PC-9 (cell line): Measurements from ENCODE around the gene PLPP3.

Experiments
- CTCF ChIP-seq: fragments of 200-600 bp; sonication (generic); conservative IDR thresholded peaks from 2 replicates; pipeline ENCODE4 v1.6.1; 2017; ENCODE audit warnings: mixed run types, antibody characterized with exemption, mild to moderate bottlenecking, moderate library complexity
- EZH2 ChIP-seq: fragments of 200-600 bp; sonication (generic); IDR thresholded peaks from 2 replicates; pipeline ENCODE4 v1.8.0; 2017; ENCODE audit warnings: antibody characterized with exemption, low read depth

DNA sequence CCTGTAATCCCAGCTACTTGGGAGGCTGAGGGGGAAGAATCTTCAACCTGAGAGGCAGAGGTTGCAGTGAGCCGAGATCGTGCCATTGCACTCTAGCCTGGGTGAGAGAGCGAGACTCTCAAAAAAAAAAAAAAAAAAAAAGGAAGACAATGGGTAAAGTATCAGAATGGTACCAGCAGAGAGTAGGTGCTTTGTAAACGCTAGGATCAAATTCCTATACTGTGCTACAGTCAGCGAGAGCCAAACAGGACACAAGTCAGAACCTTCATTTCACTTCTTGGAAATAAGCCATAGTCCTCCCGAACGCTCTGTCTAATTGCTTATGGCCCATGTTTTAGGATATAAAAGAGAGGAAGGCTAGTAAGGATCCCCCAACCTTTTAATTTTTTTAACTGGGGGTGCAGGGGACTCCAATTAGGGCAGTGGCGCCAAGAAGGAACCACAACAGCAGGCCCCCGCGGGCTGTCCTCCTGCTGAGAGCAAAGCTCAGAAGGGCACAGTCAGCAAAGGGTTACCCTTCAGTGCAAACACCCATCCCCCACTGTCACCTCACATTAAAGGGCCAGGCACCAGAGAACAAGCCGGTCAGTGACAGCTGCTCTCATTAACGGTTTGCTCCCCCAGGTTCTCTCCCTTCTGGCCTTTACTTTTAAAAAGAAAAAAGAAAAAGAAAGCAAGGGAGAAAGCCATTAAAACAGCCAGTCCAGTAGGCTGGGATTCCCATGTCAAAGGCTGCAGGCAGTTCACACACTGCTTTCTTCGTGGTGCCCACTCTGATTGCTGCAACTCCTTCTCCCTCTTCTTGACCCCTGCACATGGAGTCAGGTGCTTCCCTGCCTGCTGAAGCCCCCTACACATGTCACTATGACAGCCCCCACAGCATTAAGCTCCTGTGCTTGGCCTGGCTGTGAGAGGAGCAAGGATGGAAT lies 69.4 kb downstream of the PLPP3 start:
- TF ChIP-seq CTCF = no peak
- TF ChIP-seq EZH2 = no peak
